Mammary epithelial cell (primary cell): ENCODE measurements around the gene DDX39A.

Source experiments
- CTCF ChIP-seq, 2 donors: IDR thresholded peaks in 1 of 2; conservative IDR thresholded peaks in 1 of 2; 2 replicates each; pipeline ENCODE4 v1.5.1; 2011 to 2012; ENCODE audit warnings: inconsistent platforms in 2 of 2, low read length in 2 of 2, mild to moderate bottlenecking in 2 of 2, control low read depth in 1 of 2, low read depth in 1 of 2; ENCODE audit not compliant: insufficient read depth in 1 of 2; ENCODE audit errors: extremely low read depth in 1 of 2
- EZH2 ChIP-seq: IDR thresholded peaks from 2 replicates; pipeline ENCODE4 v1.6.1; 2012; ENCODE audit warnings: low read length, inconsistent platforms, borderline replicate concordance

- no peak for TF ChIP-seq CTCF (conservative IDR thresholded peaks at IDR 0.05 in 1 of 2, IDR thresholded peaks at IDR 0.05 in 1 of 2; ENCODE audit: extremely low read depth in 1 of 2, insufficient read depth in 1 of 2, low read depth in 1 of 2, low read length in 2 of 2)
- no peak for TF ChIP-seq EZH2
These were observed at the start of gene DDX39A for GRCh38 chr19:14419106-14419813.
